GM23248 (cell line): ENCODE results near the gene ZMYM5. TPM values are rescaled to one million over a fixed set of nuclear protein-coding genes. Genes with fewer than 3 reads are reported as not detected.
"Not testable (repeated sequence)": the region's sequence is repeated elsewhere in the genome, so short reads cannot be mapped to it uniquely, and the experiment has no call there.

ENCODE experiments used
- DNase-seq: peaks from one replicate; pipeline ENCODE4 v3.0.0-alpha.2; 2015
- H2AFZ ChIP-seq: fragments of 200-600 bp; sonication (generic); 2 replicates; pipeline ENCODE4 v1.6.1; 2016; ENCODE audit warnings: antibody characterized with exemption
- H3F3A ChIP-seq: fragments of 200-600 bp; sonication (generic); 2 replicates; pipeline ENCODE4 v1.6.1; 2016; ENCODE audit warnings: mild to moderate bottlenecking, antibody characterized with exemption, mixed run types; ENCODE audit not compliant: insufficient read depth
- H3K27ac ChIP-seq: fragments of 200-600 bp; sonication (generic); 2 replicates; pipeline ENCODE4 v1.5.1; 2016; ENCODE audit warnings: mild to moderate bottlenecking
- H3K27me3 ChIP-seq: fragments of 200-600 bp; sonication (generic); replicated peaks from 2 replicates; pipeline ENCODE4 v1.6.1; 2016; ENCODE audit warnings: mild to moderate bottlenecking; ENCODE audit not compliant: insufficient read depth
- H3K36me3 ChIP-seq: fragments of 200-600 bp; sonication (generic); 2 replicates; pipeline ENCODE4 v1.6.1; 2016; ENCODE audit warnings: low read depth, mild to moderate bottlenecking
- H3K4me1 ChIP-seq: fragments of 200-600 bp; sonication (generic); 2 replicates; pipeline ENCODE4 v1.6.1; 2016; ENCODE audit warnings: mild to moderate bottlenecking; ENCODE audit not compliant: insufficient read depth
- H3K4me2 ChIP-seq: fragments of 200-600 bp; sonication (generic); one replicate; pipeline ENCODE4 v1.6.1; 2016; ENCODE audit warnings: mild to moderate bottlenecking; ENCODE audit not compliant: unreplicated experiment
- H3K4me3 ChIP-seq: fragments of 200-600 bp; sonication (generic); 2 replicates; pipeline ENCODE4 v1.5.1; 2016; ENCODE audit warnings: mild to moderate bottlenecking
- H3K79me2 ChIP-seq: fragments of 200-600 bp; sonication (generic); 2 replicates; pipeline ENCODE4 v1.6.1; 2016; ENCODE audit warnings: mild to moderate bottlenecking; ENCODE audit not compliant: insufficient read depth
- H3K9ac ChIP-seq: fragments of 200-600 bp; sonication (generic); 2 replicates; pipeline ENCODE4 v1.6.1; 2016; ENCODE audit warnings: mild to moderate bottlenecking
- H3K9me2 ChIP-seq: fragments of 200-600 bp; sonication (generic); 2 replicates; pipeline ENCODE4 v1.6.1; 2016; ENCODE audit warnings: mixed run types, mild to moderate bottlenecking, moderate library complexity; ENCODE audit not compliant: insufficient read depth
- H3K9me3 ChIP-seq: fragments of 200-600 bp; sonication (generic); one replicate; pipeline ENCODE4 v1.6.1; 2017; ENCODE audit warnings: low read depth
- H4K20me1 ChIP-seq: fragments of 200-600 bp; sonication (generic); 2 replicates; pipeline ENCODE4 v1.6.0; 2016; ENCODE audit not compliant: insufficient read depth
- EZH2 ChIP-seq: fragments of 200-600 bp; sonication (generic); IDR thresholded peaks from 2 replicates; pipeline ENCODE4 v1.6.1; 2018; ENCODE audit warnings: antibody characterized with exemption, mild to moderate bottlenecking; ENCODE audit not compliant: insufficient read depth, poor library complexity, severe bottlenecking
- EZH2phosphoT487 ChIP-seq: fragments of 200-600 bp; sonication (generic); IDR thresholded peaks from 2 replicates; pipeline ENCODE4 v1.6.1; 2018; ENCODE audit warnings: antibody characterized with exemption, moderate library complexity, mild to moderate bottlenecking, low read depth; ENCODE audit not compliant: insufficient read depth
- WGBS, 2 experiments: methylation state at CpG; one replicate each; pipeline ENCODE4 v1.1.6; 2015 to 2017; ENCODE audit warnings: low lambda C conversion rate in 2 of 2, low coverage in 1 of 2; ENCODE audit errors: missing lambda C conversion rate in 2 of 2; 5-methylcytosine and 5-hydroxymethylcytosine counted together
- in situ Hi-C: fragments of 300-500 bp; cut with MboI; formaldehyde crosslinking; loops from 2 replicates; pipeline ENCODE4 v1.15.0; 2020
- polyA plus RNA-seq: library from polyadenylated mRNA; unstranded; fragments of >200 nt; fragmentation: Nextera tagmentation; extraction: Ambion mirVana; gene quantifications from 2 replicates; pipeline ENCODE4 v1.2.1, GENCODE V29; 2016
- total RNA-seq: library from RNA; depleted of rRNA; stranded (reverse); fragments of >200 nt; shearing (Covaris generic); gene quantifications from 2 replicates; pipeline ENCODE4 v1.2.3, GENCODE V29; 2014

Gene ZMYM5
- total and polyA plus RNA-seq, 2 experiments from 2014 or later: 12.4 to 16.9 TPM

DNA sequence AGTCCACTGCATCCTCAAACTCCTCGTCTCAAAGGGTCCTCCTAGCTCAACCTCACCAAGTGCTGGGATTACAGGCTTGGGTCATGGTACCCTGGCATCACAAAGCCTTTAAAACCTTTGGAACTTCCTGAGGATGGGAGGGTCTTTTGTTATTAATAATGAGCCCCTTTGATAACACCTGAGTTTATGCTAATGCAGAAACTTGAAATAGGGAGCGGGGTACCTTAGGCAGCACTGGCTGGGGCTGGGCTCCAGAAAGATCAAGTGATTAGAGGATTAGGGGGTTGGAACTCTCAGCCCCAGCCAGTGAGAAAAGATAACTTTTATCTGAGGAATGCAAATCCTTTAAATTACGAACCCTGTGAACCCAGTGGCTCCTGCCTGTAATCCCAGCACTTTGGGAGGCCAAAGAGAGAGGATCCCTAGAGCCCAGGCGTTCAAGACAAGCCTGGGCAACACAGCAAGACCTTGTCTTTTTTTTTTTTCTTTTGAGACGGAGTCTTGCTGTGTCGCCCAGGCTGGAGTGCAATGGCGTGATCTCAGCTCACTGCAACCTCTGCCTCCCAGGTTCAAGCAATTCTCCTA lies 71.4 kb downstream of the ZMYM5 start:
- Histone ChIP-seq H3K36me3 (no peaks in the 10 kb centered on the region), H3K9me2 (no peaks in the 10 kb centered on the region), H3K27ac (no peak overlapping the region), H3K4me1 (peaks cover 13% of the 10 kb centered on the region), H3K9me3 (no peaks in the 10 kb centered on the region), H3F3A (peaks cover 12% of the 10 kb centered on the region; the same call in 1 of the 2 replicates), H3K9ac (no peak overlapping the region), H3K27me3 (no peaks in the 10 kb centered on the region), H2AFZ (no peak overlapping the region), H4K20me1 (no peaks in the 10 kb centered on the region), H3K4me3 (no peak overlapping the region), H3K4me2 (no peak overlapping the region), H3K79me2 (no peaks in the 10 kb centered on the region)
- DNase-seq: no peak
- 96% methylated on average over 7 of the region's 7 CpGs for WGBS, 2 experiments
- in situ Hi-C loops: no loop called here
- TF ChIP-seq EZH2 (no peak), EZH2phosphoT487 (no peak)

DNA sequence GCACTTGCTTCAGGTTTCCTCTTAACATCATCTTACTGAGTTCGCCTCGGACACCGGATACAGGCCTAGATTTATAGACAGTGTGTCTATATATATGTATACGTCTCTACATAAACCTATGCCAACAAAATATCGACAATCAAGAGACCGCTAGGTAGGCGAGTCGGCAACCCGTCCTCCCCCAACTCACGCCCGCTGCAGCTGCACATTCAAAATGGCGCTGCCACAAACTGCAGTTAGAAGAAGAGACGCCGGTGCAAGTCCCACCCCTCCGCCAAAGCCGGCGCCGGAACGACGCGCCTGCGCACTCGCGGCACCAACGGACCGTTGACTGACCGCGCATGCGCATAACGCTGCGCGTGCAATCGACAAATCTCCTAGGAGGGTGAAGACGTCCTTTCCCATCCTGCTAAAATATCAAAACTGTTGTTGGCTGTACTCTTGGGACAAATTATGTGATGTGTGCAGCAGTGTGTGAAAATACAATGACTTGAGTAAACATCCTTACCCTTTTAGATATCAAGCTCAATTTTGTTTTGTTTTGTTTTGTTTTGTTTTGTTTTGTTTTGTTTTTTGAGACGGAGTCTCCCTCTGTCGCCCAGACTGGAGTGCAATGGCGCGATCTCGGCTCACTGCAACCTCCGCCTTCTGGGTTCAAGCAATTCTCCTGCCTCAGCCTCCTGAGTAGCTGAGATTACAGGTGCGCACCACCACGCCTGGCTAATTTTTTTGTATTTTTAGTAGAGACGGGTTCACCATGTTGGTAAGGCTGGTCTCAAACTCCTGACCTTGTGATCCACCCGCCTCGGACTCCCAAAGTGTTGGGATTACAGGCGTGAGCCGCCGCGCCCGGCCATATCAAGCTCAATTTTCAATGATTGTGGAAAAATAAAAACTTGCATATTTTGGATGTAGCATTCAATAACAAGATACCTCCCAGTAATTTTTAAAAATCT lies 80.4 kb downstream of the ZMYM5 start, which contains the start of gene PSPC1:
Gene PSPC1 (minus strand): TSS at position 219 of the 956 bp plus-strand sequence. CDS start 188 bp downstream, at position 31.
- H3F3A ChIP-seq, H3K9me2 ChIP-seq, H3K27me3 ChIP-seq, H3K4me1 ChIP-seq, H3K36me3 ChIP-seq, H3K9me3 ChIP-seq, H4K20me1 ChIP-seq, in situ Hi-C loops: not testable (repeated sequence)
- Histone ChIP-seq H3K4me3 (peak within 1 kb of the TSS; percentile 94), H3K9ac (peak within 1 kb of the TSS; percentile 97), H3K4me2 (peak within 1 kb of the TSS; percentile 84), H2AFZ (peak within 1 kb of the TSS; percentile 86), H3K79me2 (peaks cover 22% of the 10 kb centered on the region), H3K27ac (peak within 1 kb of the TSS; percentile 92)
- WGBS, 2 experiments: 17 to 20% methylated on average over 44 to 50 of the region's 50 CpGs
- peak; percentile 98 for DNase-seq

DNA sequence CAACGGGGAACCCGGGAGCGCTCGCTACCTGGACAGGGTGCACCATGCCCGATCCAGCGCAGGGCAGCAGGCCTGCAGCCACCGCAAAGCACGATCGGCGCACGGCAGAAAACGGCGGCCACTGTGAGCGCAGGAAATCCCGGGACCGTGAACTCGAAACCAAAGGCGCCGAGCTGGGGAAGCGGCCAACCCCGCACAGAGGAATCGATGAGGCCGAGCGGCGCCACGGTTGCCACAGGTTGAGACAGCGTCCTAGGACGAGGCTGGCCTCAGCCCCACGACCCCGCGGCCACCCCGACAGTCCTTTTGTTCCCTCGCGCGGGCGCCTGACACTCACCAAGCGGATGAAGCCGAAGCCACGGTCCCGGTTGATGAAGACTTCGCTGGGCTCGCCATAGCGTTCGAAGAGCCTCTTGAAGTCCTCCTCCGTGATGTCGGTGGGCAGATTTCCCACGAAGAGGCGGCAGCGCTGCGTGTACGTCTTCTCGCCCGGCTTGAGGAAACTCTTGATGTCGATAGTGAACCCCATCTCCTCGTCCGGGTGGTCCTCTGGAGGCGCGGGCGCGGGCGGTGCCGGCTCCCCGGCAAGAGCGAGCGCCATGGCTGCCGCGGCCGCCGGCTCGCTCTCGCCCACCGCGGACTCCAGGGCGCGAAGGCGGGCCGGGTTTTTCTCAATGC lies 81.3 kb downstream of the ZMYM5 start:
- 1% methylated on average over 69 to 71 of the region's 77 CpGs for WGBS, 2 experiments
- Histone ChIP-seq H2AFZ (peak overlapping the region; percentile 86), H3K27ac (peak overlapping the region; percentile 92), H3K27me3 (no peaks in the 10 kb centered on the region), H3K9ac (peak overlapping the region; percentile 97), H3K9me3 (no peaks in the 10 kb centered on the region), H3K36me3 (no peaks in the 10 kb centered on the region), H3K4me3 (peak overlapping the region; percentile 94), H3K79me2 (peaks cover 30% of the 10 kb centered on the region), H3K4me2 (peak overlapping the region; percentile 84), H3F3A (peaks cover 7% of the 10 kb centered on the region; the same call in 1 of the 2 replicates), H3K9me2 (no peaks in the 10 kb centered on the region), H3K4me1 (no peaks in the 10 kb centered on the region), H4K20me1 (no peaks in the 10 kb centered on the region)
- DNase-seq: peak; percentile 80
- in situ Hi-C loops: no loop called here
- TF ChIP-seq EZH2phosphoT487 (no peak), EZH2 (no peak)

DNA sequence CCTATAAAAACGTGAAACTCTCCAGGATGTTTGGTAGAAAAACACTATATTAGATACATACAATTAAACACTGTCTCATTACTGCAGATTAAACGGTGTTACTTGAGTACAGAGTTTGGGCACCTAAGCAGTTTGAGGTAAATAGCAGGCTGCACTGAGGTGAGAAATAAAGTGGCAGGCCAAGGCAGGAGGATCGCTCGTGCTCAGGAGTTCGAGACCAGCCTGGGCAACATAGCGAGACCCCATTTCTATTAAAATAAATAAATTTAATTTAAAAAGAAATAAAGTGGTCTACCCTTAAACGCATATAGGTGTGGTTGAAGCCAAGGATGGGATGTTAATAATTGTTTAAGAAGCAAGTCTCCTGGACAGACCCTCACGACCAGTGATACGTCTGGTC lies 81.9 kb downstream of the ZMYM5 start:
- no peaks in the 10 kb centered on the region for H4K20me1 ChIP-seq
- H3K9me3 ChIP-seq: no peaks in the 10 kb centered on the region
- H3K4me1 ChIP-seq: no peaks in the 10 kb centered on the region
- DNase-seq: peak; percentile 15
- H2AFZ ChIP-seq: peak overlapping the region; percentile 86
- H3K27ac ChIP-seq: peak overlapping the region; percentile 92
- peak overlapping the region; percentile 84 for H3K4me2 ChIP-seq
- H3K36me3 ChIP-seq: no peaks in the 10 kb centered on the region
- 4 to 12% methylated on average over 9 of the region's 9 CpGs for WGBS, 2 experiments
- no peaks in the 10 kb centered on the region for H3K27me3 ChIP-seq
- peak overlapping the region; percentile 94 for H3K4me3 ChIP-seq
- no peaks in the 10 kb centered on the region for H3K9me2 ChIP-seq
- peak overlapping the region; percentile 97 for H3K9ac ChIP-seq
- in situ Hi-C loops: no loop called here
- H3F3A ChIP-seq: peaks cover 7% of the 10 kb centered on the region; the same call in 1 of the 2 replicates
- no peak for TF ChIP-seq EZH2phosphoT487
- TF ChIP-seq EZH2: no peak
- H3K79me2 ChIP-seq: peaks cover 37% of the 10 kb centered on the region

DNA sequence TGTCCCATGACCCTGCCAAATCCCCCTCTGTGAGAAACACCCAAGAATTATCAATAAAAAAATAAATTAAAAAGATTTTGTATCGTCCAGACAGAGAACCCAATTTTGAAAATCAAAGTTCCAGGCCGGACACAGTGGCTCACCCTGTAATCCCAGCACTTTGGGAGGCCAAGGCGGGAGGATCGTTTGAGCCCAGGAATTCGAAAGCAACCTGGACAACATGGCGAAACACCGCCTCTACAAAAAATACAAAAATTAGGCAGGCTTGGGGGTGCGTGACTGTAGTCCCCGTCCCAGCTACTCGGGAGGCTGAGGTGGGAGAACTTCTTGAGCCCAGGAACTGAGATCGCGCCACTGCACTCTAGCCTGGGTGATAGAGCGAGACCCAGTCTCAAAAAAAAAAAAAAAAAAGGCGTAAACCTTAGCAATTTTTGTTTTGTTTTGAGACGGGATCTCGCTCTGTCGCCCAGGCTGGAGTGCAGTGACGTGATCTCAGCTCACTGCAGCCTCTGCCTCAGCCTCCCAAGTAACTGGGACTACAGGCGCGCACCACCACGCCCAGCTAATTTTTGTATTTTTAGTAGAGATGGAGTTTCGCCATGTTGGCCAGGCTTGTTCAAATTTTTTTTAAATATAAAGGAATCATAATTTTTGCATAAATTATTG lies 82.6 kb downstream of the ZMYM5 start:
- H3K9me2 ChIP-seq, H3K4me1 ChIP-seq, H3F3A ChIP-seq, DNase-seq, H3K27me3 ChIP-seq, H3K36me3 ChIP-seq, H3K9me3 ChIP-seq, H4K20me1 ChIP-seq, H3K27ac ChIP-seq, in situ Hi-C loops, H2AFZ ChIP-seq: not testable (repeated sequence)
- WGBS, 2 experiments: 95 to 98% methylated on average over 20 to 22 of the region's 22 CpGs
- H3K79me2 ChIP-seq: peaks cover 43% of the 10 kb centered on the region
- H3K9ac ChIP-seq: peak overlapping the region; percentile 97; the same call in 1 of the 2 replicates
- peak overlapping the region; percentile 94 for H3K4me3 ChIP-seq
- H3K4me2 ChIP-seq: peak overlapping the region; percentile 84
